GM13976 (cell line): ENCODE measurements around the gene MGMT.

Source experiments
- DNase-seq: peaks from one replicate; pipeline ENCODE4 v3.0.0; 2012; ENCODE audit warnings: low spot score
- in situ Hi-C: fragments of 300-500 bp; cut with MboI; formaldehyde crosslinking; loops from one replicate; pipeline ENCODE4 v1.12.0; 2022; ENCODE audit warnings: low sequenced_read_pairs, mixed read lengths, inconsistent platforms; ENCODE audit not compliant: unreplicated experiment
- TF ChIP-seq, protein P1 (sequence below): IDR thresholded peaks from 2 replicates; pipeline ENCODE4 v1.5.1; 2012; ENCODE audit warnings: borderline replicate concordance, mild to moderate bottlenecking; ENCODE audit not compliant: insufficient read depth; ENCODE audit errors: extremely low read depth, missing control alignments, control extremely low read depth

Gene MGMT

DNA sequence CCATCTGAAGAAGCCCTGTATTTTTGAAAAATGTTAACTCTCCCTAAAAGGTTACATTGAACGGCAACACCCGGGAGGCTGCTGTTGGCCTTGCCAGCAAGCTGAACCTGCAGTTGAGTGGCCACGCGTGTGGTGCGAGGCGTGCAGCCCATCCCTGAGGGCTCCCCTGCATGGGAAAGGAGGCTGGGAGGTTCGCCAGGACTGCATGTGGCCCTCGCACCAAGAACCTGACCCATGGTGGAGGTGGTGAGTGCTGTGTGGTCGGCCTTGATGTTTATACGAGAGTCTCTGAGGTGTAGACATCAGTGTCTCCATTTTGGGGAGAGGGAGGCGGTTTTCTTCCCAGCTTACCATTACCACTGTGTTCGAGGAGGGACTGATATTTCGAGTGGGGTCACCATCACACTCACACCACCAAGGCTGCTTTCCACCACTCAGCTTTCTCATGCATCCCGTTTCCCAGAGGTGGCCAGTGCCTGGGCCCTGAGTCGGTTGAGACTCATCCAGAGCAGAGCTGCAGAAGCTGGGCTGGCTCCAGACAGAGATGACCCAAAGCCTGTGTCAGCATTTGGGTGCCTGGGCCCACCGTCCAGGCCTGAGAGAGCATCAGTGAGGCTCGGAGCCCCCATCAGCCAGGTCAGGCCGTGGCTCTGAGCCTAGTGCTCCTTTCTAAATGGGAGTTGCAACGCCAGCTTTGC is 274.4 kb downstream of the MGMT start:
- DNase-seq = no peak
- in situ Hi-C loops = no loop called here
- TF ChIP-seq, protein P1, sequence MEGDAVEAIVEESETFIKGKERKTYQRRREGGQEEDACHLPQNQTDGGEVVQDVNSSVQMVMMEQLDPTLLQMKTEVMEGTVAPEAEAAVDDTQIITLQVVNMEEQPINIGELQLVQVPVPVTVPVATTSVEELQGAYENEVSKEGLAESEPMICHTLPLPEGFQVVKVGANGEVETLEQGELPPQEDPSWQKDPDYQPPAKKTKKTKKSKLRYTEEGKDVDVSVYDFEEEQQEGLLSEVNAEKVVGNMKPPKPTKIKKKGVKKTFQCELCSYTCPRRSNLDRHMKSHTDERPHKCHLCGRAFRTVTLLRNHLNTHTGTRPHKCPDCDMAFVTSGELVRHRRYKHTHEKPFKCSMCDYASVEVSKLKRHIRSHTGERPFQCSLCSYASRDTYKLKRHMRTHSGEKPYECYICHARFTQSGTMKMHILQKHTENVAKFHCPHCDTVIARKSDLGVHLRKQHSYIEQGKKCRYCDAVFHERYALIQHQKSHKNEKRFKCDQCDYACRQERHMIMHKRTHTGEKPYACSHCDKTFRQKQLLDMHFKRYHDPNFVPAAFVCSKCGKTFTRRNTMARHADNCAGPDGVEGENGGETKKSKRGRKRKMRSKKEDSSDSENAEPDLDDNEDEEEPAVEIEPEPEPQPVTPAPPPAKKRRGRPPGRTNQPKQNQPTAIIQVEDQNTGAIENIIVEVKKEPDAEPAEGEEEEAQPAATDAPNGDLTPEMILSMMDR = no peak

- no peak for DNase-seq
- in situ Hi-C loops = no loop called here
- TF ChIP-seq, protein P1 = no peak
These were observed 275.1 kb downstream of the MGMT start for GRCh38 chr10:129741978-129742741.

GRCh38 chr10:129742742-129743550 is 275.9 kb downstream of the MGMT start:
- TF ChIP-seq, protein P1 = no peak
- in situ Hi-C loops = no loop called here
- no peak for DNase-seq

GRCh38 chr10:129743738-129744133 is 276.7 kb downstream of the MGMT start:
- TF ChIP-seq, protein P1 = no peak
- in situ Hi-C loops = no loop called here
- DNase-seq = no peak

GRCh38 chr10:129744134-129745111 is 277.4 kb downstream of the MGMT start:
- in situ Hi-C loops = no loop called here
- TF ChIP-seq, protein P1 = no peak
- no peak for DNase-seq
